Measurements from ENCODE around the gene IGSF23. TPM values are rescaled to one million over a fixed set of nuclear protein-coding genes. Genes with fewer than 3 reads are reported as not detected.
"Not testable (repeated sequence)": the region's sequence is repeated elsewhere in the genome, so short reads cannot be mapped to it uniquely, and the experiment has no call there.

The IGSF23 gene
- total and polyA plus RNA-seq, 7 experiments from 2014 or later = not detected

DNA sequence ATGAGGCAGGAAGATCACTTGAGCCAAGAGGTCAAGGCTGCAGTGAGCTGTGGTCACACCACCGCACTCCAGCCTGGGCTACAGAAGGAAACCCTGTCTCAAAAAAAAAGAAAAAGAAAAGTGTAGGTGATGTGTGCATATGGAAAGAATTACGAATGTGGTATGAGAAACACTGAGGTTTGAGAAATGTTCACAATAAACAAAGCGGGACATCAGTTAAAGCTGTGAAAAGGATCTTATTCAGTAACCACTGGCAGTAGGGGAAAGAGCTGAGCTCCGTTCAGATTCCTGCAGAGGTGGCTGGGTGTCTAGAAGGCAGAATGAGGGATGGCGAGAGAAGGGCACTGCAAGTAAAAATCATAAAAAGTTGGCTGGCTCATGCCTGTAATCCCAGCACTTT lies 4.1 kb upstream of the IGSF23 start:
- H3K36me3 ChIP-seq (ENCODE audit: control insufficient read depth in 2 of 3, insufficient read depth in 3 of 3, low read length in 3 of 3) = no peaks in the 10 kb centered on the region
- H3K9me3 ChIP-seq (ENCODE audit: control insufficient read depth in 2 of 3, low read length in 3 of 3) = no peaks in the 10 kb centered on the region
- no peak overlapping the region for H3K27ac ChIP-seq (ENCODE audit: low read depth, low read length)
- no peaks in the 10 kb centered on the region for H3K27me3 ChIP-seq (ENCODE audit: control insufficient read depth in 2 of 2, insufficient read depth in 2 of 2, low read length in 2 of 2)
- Mint-ChIP-seq H3K36me3 (peaks cover 0 to 5% (median 0%) of the 10 kb centered on the region in 5 donors), H3K4me3 (no peak overlapping the region), H3K4me1 (peaks cover 0 to 31% (median 22%) of the 10 kb centered on the region in 7 donors), H3K9me3 (peaks cover 0 to 9% (median 0%) of the 10 kb centered on the region in 11 donors), H3K27me3 (peaks cover 0 to 5% (median 0%) of the 10 kb centered on the region in 5 donors), H3K27ac (peak overlapping the region in 1 of 9 donors; percentile 26)
- H3K4me3 ChIP-seq (ENCODE audit: low read length) = no peak overlapping the region
- peaks cover 0 to 10% of the 10 kb centered on the region in 2 donors for H3K4me1 ChIP-seq (ENCODE audit: control insufficient read depth in 2 of 2, insufficient read depth in 2 of 2, low read length in 2 of 2)
- intact Hi-C loops (cut with micrococcal nuclease) = loop anchor here in 1 of 2 donors (5.0 kb wide), 1 partner anchor 43 kb away; no protein-coding TSS in a partner anchor
- ChIA-PET CTCF (no interaction called here), POLR2A (no interaction called here)
- ATAC-seq (no peak), DNase-seq (no peak)

DNA sequence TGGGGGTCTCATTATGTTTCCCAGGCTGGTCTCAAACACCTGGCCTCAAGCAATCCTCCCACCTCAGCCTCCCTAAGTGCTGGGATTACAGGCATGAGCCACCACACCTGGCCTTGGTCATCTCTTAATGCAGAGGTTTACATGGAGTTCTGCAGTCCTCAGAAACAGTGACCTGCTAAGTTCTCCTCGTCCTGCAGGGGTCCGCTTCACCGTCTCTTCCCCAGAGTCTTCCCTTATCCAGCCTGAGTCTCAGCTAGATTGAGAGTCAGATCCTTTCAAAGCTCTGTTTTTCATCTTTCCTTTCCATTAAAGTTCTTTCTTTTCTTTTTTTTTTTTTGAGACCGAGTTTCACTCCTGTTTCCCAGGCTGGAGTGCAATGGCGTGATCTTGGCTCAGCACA lies 2.9 kb upstream of the IGSF23 start:
- H3K4me1 Mint-ChIP-seq = peaks cover 0 to 28% (median 21%) of the 10 kb centered on the region in 7 donors
- CTCF ChIA-PET; H3K36me3 Mint-ChIP-seq; DNase-seq; ATAC-seq; H3K9me3 Mint-ChIP-seq; H3K27ac Mint-ChIP-seq; H3K9me3 ChIP-seq (ENCODE audit: control insufficient read depth in 2 of 3, low read length in 3 of 3); H3K4me3 ChIP-seq (ENCODE audit: low read length); H3K4me1 ChIP-seq (ENCODE audit: control insufficient read depth in 2 of 2, insufficient read depth in 2 of 2, low read length in 2 of 2); H3K27ac ChIP-seq (ENCODE audit: low read depth, low read length); POLR2A ChIA-PET; H3K4me3 Mint-ChIP-seq; H3K27me3 Mint-ChIP-seq; H3K27me3 ChIP-seq (ENCODE audit: control insufficient read depth in 2 of 2, insufficient read depth in 2 of 2, low read length in 2 of 2); intact Hi-C loops (cut with micrococcal nuclease); H3K36me3 ChIP-seq (ENCODE audit: control insufficient read depth in 2 of 3, insufficient read depth in 3 of 3, low read length in 3 of 3): not testable (repeated sequence)

DNA sequence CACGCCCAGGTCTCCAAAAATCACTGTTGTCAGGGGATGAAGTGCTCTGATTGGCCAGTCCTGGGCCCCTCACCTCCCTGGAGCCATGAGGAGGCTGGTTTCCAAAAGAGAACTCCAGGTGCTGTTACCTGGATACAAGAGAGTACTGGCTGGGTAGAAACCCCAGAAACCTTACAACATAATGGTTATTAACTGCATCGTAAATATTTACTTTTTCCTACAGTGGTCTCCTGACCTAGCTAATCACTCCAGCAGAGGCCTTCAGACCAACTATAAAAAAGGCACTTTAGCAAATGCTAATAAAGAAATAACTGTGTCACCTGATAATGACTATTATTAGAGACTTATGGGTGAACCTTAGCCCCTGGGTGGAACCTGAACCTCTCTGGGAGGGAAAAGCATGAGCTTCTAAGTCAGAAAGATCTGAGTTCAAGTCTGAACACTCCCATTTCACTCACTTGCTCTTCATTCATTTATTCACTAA lies 1.5 kb upstream of the IGSF23 start:
- H3K4me3 Mint-ChIP-seq = no peak overlapping the region
- peaks cover 0 to 9% (median 0%) of the 10 kb centered on the region in 11 donors for H3K9me3 Mint-ChIP-seq
- H3K27me3 Mint-ChIP-seq = no peaks in the 10 kb centered on the region
- DNase-seq (no peak), ATAC-seq (no peak)
- Histone ChIP-seq H3K9me3 (ENCODE audit: control insufficient read depth in 2 of 3, low read length in 3 of 3) (no peaks in the 10 kb centered on the region), H3K4me3 (ENCODE audit: low read length) (no peak overlapping the region), H3K36me3 (ENCODE audit: control insufficient read depth in 2 of 3, insufficient read depth in 3 of 3, low read length in 3 of 3) (no peaks in the 10 kb centered on the region), H3K27me3 (ENCODE audit: control insufficient read depth in 2 of 2, insufficient read depth in 2 of 2, low read length in 2 of 2) (no peaks in the 10 kb centered on the region), H3K27ac (ENCODE audit: low read depth, low read length) (no peak overlapping the region), H3K4me1 (ENCODE audit: control insufficient read depth in 2 of 2, insufficient read depth in 2 of 2, low read length in 2 of 2) (peaks cover 0 to 10% of the 10 kb centered on the region in 2 donors)
- H3K36me3 Mint-ChIP-seq = peaks cover 0 to 4% (median 0%) of the 10 kb centered on the region in 5 donors
- ChIA-PET POLR2A (no interaction called here), CTCF (no interaction called here)
- peaks cover 0 to 17% (median 13%) of the 10 kb centered on the region in 7 donors for H3K4me1 Mint-ChIP-seq
- intact Hi-C loops (cut with micrococcal nuclease) = no loop called here
- peak overlapping the region in 2 of 9 donors; percentile 47 to 51 for H3K27ac Mint-ChIP-seq

DNA sequence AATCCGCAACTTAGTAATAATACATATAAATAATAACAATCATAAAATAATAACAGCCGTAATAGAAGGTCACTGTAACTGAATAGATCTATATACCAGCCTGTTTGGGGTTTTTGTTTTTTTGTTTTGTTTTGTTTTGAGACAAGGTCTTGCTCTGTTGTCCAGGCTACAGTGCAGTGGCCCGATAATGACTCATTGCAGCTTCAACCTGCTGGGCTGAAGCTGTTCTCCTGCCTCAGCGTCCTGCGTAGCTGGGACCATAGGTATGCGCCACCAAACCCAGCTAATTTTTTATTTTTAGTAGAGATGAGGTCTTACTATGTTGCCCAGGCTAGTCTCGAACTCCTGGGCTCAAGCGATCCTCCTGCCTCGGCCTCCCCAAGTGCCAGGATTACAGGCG lies 950 bp downstream of the IGSF23 start:
- H3K36me3 Mint-ChIP-seq = no peaks in the 10 kb centered on the region
- H3K27me3 ChIP-seq (ENCODE audit: control insufficient read depth in 2 of 2, insufficient read depth in 2 of 2, low read length in 2 of 2) = no peaks in the 10 kb centered on the region
- no peaks in the 10 kb centered on the region for H3K27me3 Mint-ChIP-seq
- H3K36me3 ChIP-seq (ENCODE audit: control insufficient read depth in 2 of 3, insufficient read depth in 3 of 3, low read length in 3 of 3) = no peaks in the 10 kb centered on the region
- no peak overlapping the region for H3K27ac ChIP-seq (ENCODE audit: low read depth, low read length)
- no peaks in the 10 kb centered on the region for H3K4me1 ChIP-seq (ENCODE audit: control insufficient read depth in 2 of 2, insufficient read depth in 2 of 2, low read length in 2 of 2)
- CTCF ChIA-PET = no interaction called here
- H3K9me3 Mint-ChIP-seq = peaks cover 0 to 3% (median 0%) of the 10 kb centered on the region in 11 donors
- DNase-seq = no peak
- intact Hi-C loops (cut with micrococcal nuclease) = no loop called here
- no peak for ATAC-seq
- peaks cover 0 to under 1% (median 0%) of the 10 kb centered on the region in 7 donors for H3K4me1 Mint-ChIP-seq
- H3K4me3 Mint-ChIP-seq = no peak overlapping the region
- H3K27ac Mint-ChIP-seq = no peak overlapping the region
- POLR2A ChIA-PET = no interaction called here
- no peak overlapping the region for H3K4me3 ChIP-seq (ENCODE audit: low read length)
- H3K9me3 ChIP-seq (ENCODE audit: control insufficient read depth in 2 of 3, low read length in 3 of 3) = no peaks in the 10 kb centered on the region

DNA sequence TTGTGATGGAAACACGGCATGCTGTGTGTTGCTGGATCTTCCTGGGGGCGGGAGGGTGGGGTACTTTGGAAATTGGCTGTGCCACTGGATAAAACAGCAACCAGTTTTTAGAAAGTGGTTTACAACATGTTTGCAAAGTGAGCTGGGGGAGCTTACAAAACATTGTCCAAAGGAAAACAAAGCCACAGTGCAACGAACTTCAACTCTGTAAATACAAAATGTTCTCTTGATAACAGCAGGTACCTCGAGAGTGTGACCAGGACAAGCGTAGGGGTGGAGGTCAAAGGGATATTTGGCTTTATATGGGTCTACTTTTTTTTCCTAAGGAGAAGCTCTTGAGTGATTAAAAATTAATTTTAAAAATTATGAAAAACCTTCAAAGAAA lies 2.5 kb downstream of the IGSF23 start:
- CTCF ChIA-PET = no interaction called here
- H3K4me3 Mint-ChIP-seq = no peak overlapping the region
- ATAC-seq (no peak), DNase-seq (no peak)
- Histone ChIP-seq H3K36me3 (ENCODE audit: control insufficient read depth in 2 of 3, insufficient read depth in 3 of 3, low read length in 3 of 3) (no peaks in the 10 kb centered on the region), H3K4me1 (ENCODE audit: control insufficient read depth in 2 of 2, insufficient read depth in 2 of 2, low read length in 2 of 2) (no peaks in the 10 kb centered on the region), H3K27me3 (ENCODE audit: control insufficient read depth in 2 of 2, insufficient read depth in 2 of 2, low read length in 2 of 2) (no peaks in the 10 kb centered on the region), H3K27ac (ENCODE audit: low read depth, low read length) (no peak overlapping the region), H3K4me3 (ENCODE audit: low read length) (no peak overlapping the region), H3K9me3 (ENCODE audit: control insufficient read depth in 2 of 3, low read length in 3 of 3) (no peaks in the 10 kb centered on the region)
- H3K36me3 Mint-ChIP-seq = no peaks in the 10 kb centered on the region
- H3K4me1 Mint-ChIP-seq = no peaks in the 10 kb centered on the region
- intact Hi-C loops (cut with micrococcal nuclease) = no loop called here
- POLR2A ChIA-PET = no interaction called here
- no peak overlapping the region for H3K27ac Mint-ChIP-seq
- peaks cover 0 to 4% (median 0%) of the 10 kb centered on the region in 11 donors for H3K9me3 Mint-ChIP-seq
- H3K27me3 Mint-ChIP-seq = no peaks in the 10 kb centered on the region

DNA sequence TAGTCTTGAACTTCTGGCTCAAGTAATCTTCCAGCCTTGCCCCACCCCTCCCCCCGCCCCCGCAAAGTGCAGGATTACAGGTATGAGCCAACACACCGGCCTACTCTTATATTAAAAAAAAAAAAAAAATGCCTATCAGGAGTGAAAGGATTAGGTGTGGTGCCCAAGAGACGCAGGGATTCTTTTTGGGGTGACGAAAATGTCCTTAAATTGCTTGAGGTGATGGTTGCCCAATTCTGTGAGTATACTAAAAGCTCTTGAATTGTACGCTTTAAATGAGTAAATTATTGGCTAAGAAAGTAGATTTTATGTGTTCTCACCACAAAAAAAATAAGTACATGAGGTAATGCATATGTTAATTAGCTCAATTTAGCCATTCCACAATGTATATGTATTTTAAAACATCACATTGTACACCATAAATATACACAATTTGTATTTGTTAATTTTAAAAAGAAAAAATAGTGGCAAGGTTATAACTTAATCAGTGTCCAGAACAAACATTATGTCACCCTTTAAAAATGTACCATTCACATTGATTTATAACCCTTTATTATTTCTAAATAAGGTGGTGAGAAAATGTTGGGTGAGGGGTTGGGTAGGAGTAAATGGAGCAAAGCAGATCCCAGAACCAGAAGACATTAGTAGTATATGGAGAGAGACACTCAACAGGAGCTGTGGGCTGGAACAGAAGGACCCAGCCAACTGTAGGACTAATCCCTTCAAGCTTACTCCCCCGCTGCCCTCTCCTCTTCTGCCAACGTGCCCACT lies 3.9 kb downstream of the IGSF23 start:
- H3K4me1 ChIP-seq (ENCODE audit: control insufficient read depth in 2 of 2, insufficient read depth in 2 of 2, low read length in 2 of 2) = no peaks in the 10 kb centered on the region
- ATAC-seq = no peak
- intact Hi-C loops (cut with micrococcal nuclease) = no loop called here
- H3K27ac Mint-ChIP-seq = no peak overlapping the region
- H3K9me3 Mint-ChIP-seq = peaks cover 0 to 4% (median 0%) of the 10 kb centered on the region in 11 donors
- no peaks in the 10 kb centered on the region for H3K27me3 Mint-ChIP-seq
- no peaks in the 10 kb centered on the region for H3K36me3 ChIP-seq (ENCODE audit: control insufficient read depth in 2 of 3, insufficient read depth in 3 of 3, low read length in 3 of 3)
- CTCF ChIA-PET = no interaction called here
- POLR2A ChIA-PET = no interaction called here
- H3K4me1 Mint-ChIP-seq = no peaks in the 10 kb centered on the region
- no peaks in the 10 kb centered on the region for H3K36me3 Mint-ChIP-seq
- no peaks in the 10 kb centered on the region for H3K27me3 ChIP-seq (ENCODE audit: control insufficient read depth in 2 of 2, insufficient read depth in 2 of 2, low read length in 2 of 2)
- no peak overlapping the region for H3K4me3 Mint-ChIP-seq
- no peak for DNase-seq
- H3K4me3 ChIP-seq (ENCODE audit: low read length) = no peak overlapping the region
- H3K9me3 ChIP-seq (ENCODE audit: control insufficient read depth in 2 of 3, low read length in 3 of 3) = no peaks in the 10 kb centered on the region
- H3K27ac ChIP-seq (ENCODE audit: low read depth, low read length) = no peak overlapping the region
